Measurements from ENCODE around the gene GSG1L.

GSG1L gene

GRCh38 chr16:27849621-27850020 lies 213.9 kb downstream of the GSG1L start:
- Histone ChIP-seq H3F3A (ENCODE audit: insufficient read depth) (no peaks in the 10 kb centered on the region), H3K9me2 (replicated peaks; ENCODE audit: insufficient read depth, low read length) (no peaks in the 10 kb centered on the region), H3K27me3 (ENCODE audit: low read length) (no peaks in the 10 kb centered on the region)

GRCh38 chr16:27847030-27847550 lies 216.4 kb downstream of the GSG1L start:
- Histone ChIP-seq H3K4me3 (ENCODE audit: insufficient read depth, low read length, poor library complexity, severe bottlenecking) (no peak overlapping the region), H3F3A (ENCODE audit: insufficient read depth) (no peaks in the 10 kb centered on the region), H3K9me2 (replicated peaks; ENCODE audit: insufficient read depth, low read length) (no peaks in the 10 kb centered on the region), H3K79me2 (ENCODE audit: insufficient read depth, low read length) (no peaks in the 10 kb centered on the region), H3K4me2 (ENCODE audit: low read depth, low read length, poor library complexity, severe bottlenecking) (no peak overlapping the region), H4K20me1 (ENCODE audit: low read depth, low read length) (no peaks in the 10 kb centered on the region), H3K9ac (ENCODE audit: low read length) (no peak overlapping the region), H3K36me3 (ENCODE audit: low read length) (no peaks in the 10 kb centered on the region), H3K27ac (ENCODE audit: low read depth, low read length) (no peak overlapping the region), H3K9me3 (ENCODE audit: insufficient read depth, low read length) (no peaks in the 10 kb centered on the region), H2AFZ (ENCODE audit: low read depth, low read length, severe bottlenecking) (no peak overlapping the region), H3K27me3 (ENCODE audit: low read length) (no peaks in the 10 kb centered on the region)
- no peak for TF ChIP-seq EZH2phosphoT487 (conservative IDR thresholded peaks at IDR 0.05; ENCODE audit: low read length)
- TF ChIP-seq, protein P1, sequence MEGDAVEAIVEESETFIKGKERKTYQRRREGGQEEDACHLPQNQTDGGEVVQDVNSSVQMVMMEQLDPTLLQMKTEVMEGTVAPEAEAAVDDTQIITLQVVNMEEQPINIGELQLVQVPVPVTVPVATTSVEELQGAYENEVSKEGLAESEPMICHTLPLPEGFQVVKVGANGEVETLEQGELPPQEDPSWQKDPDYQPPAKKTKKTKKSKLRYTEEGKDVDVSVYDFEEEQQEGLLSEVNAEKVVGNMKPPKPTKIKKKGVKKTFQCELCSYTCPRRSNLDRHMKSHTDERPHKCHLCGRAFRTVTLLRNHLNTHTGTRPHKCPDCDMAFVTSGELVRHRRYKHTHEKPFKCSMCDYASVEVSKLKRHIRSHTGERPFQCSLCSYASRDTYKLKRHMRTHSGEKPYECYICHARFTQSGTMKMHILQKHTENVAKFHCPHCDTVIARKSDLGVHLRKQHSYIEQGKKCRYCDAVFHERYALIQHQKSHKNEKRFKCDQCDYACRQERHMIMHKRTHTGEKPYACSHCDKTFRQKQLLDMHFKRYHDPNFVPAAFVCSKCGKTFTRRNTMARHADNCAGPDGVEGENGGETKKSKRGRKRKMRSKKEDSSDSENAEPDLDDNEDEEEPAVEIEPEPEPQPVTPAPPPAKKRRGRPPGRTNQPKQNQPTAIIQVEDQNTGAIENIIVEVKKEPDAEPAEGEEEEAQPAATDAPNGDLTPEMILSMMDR (IDR thresholded peaks at IDR 0.05; ENCODE audit: insufficient read depth, low read length, poor library complexity, severe bottlenecking), result no peak

More at GRCh38 chr16:27849621-27850020, 213.9 kb downstream of the GSG1L start:
- Histone ChIP-seq H3K4me2 (ENCODE audit: low read depth, low read length, poor library complexity, severe bottlenecking) (no peak overlapping the region), H3K79me2 (ENCODE audit: insufficient read depth, low read length) (no peaks in the 10 kb centered on the region), H4K20me1 (ENCODE audit: low read depth, low read length) (no peaks in the 10 kb centered on the region), H3K4me3 (ENCODE audit: insufficient read depth, low read length, poor library complexity, severe bottlenecking) (no peak overlapping the region), H3K9ac (ENCODE audit: low read length) (no peak overlapping the region), H3K27ac (ENCODE audit: low read depth, low read length) (no peak overlapping the region), H2AFZ (ENCODE audit: low read depth, low read length, severe bottlenecking) (no peak overlapping the region), H3K9me3 (ENCODE audit: insufficient read depth, low read length) (no peaks in the 10 kb centered on the region), H3K36me3 (ENCODE audit: low read length) (no peaks in the 10 kb centered on the region)
- TF ChIP-seq EZH2phosphoT487 (conservative IDR thresholded peaks at IDR 0.05; ENCODE audit: low read length), result no peak
- TF ChIP-seq, protein P1 (IDR thresholded peaks at IDR 0.05; ENCODE audit: insufficient read depth, low read length, poor library complexity, severe bottlenecking), result no peak

DNA sequence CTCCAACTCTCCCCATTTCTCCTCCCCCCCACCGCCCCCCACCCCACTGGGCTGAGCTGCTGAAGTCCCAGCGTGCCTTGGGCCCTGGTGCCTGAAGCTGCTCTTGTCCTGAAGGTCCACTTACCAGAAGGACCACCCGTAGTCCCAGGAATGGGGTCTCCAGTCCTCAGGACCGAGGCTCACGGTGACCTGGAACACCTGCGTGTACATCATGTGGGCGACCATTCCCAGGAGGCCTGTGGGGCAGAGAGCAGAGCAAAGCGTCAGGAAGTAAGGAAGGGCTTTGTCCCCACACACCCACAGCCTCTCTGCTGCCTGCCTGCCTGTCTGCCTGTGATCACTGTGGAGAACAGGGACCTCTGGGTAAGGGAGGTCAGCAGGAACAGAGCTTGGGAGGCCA lies 218.7 kb downstream of the GSG1L start:
- H3K36me3 ChIP-seq (ENCODE audit: low read length), result no peaks in the 10 kb centered on the region
- H3F3A ChIP-seq (ENCODE audit: insufficient read depth), result no peaks in the 10 kb centered on the region
- no peaks in the 10 kb centered on the region for H3K27me3 ChIP-seq (ENCODE audit: low read length)
- no peaks in the 10 kb centered on the region for H4K20me1 ChIP-seq (ENCODE audit: low read depth, low read length)
- no peak for TF ChIP-seq EZH2phosphoT487 (conservative IDR thresholded peaks at IDR 0.05; ENCODE audit: low read length)
- TF ChIP-seq, protein P1 (IDR thresholded peaks at IDR 0.05; ENCODE audit: insufficient read depth, low read length, poor library complexity, severe bottlenecking), result no peak
- H3K9ac ChIP-seq (ENCODE audit: low read length), result no peak overlapping the region
- H3K9me3 ChIP-seq (ENCODE audit: insufficient read depth, low read length), result no peaks in the 10 kb centered on the region
- H3K79me2 ChIP-seq (ENCODE audit: insufficient read depth, low read length), result no peaks in the 10 kb centered on the region
- no peak overlapping the region for H2AFZ ChIP-seq (ENCODE audit: low read depth, low read length, severe bottlenecking)
- H3K9me2 ChIP-seq (replicated peaks; ENCODE audit: insufficient read depth, low read length), result no peaks in the 10 kb centered on the region
- H3K4me2 ChIP-seq (ENCODE audit: low read depth, low read length, poor library complexity, severe bottlenecking), result no peak overlapping the region
- H3K4me3 ChIP-seq (ENCODE audit: insufficient read depth, low read length, poor library complexity, severe bottlenecking), result no peak overlapping the region
- H3K27ac ChIP-seq (ENCODE audit: low read depth, low read length), result no peak overlapping the region
